ENCODE results near the gene BATF.
A peak's percentile ranks its signal among the peaks of the same experiment; 100 is the strongest.

The BATF gene

GRCh38 chr14:75531660-75532317 lies 9.5 kb downstream of the BATF start:
- no peak for DNase-seq (ENCODE audit: low read depth in 2 of 2, low spot score in 1 of 2)

- DNase-seq (ENCODE audit: low read depth in 2 of 2, low spot score in 1 of 2): no peak
These were observed 11.7 kb downstream of the BATF start for GRCh38 chr14:75533791-75534555.

- no peak for DNase-seq (ENCODE audit: low read depth in 2 of 2, low spot score in 1 of 2)
These were observed 13.1 kb downstream of the BATF start for GRCh38 chr14:75535164-75535898.

GRCh38 chr14:75537071-75537470 lies 14.8 kb downstream of the BATF start:
- DNase-seq (ENCODE audit: low read depth in 2 of 2, low spot score in 1 of 2): no peak

GRCh38 chr14:75539162-75539560 lies 16.9 kb downstream of the BATF start:
- no peak for DNase-seq (ENCODE audit: low read depth in 2 of 2, low spot score in 1 of 2)

GRCh38 chr14:75539561-75540478 lies 17.6 kb downstream of the BATF start:
- no peak for DNase-seq (ENCODE audit: low read depth in 2 of 2, low spot score in 1 of 2)

GRCh38 chr14:75540479-75540851 lies 18.2 kb downstream of the BATF start:
- DNase-seq (ENCODE audit: low read depth in 2 of 2, low spot score in 1 of 2): no peak

- peak in 1 of 2 donors; percentile 56 for DNase-seq (ENCODE audit: low read depth in 2 of 2, low spot score in 1 of 2)
These were observed 20.4 kb downstream of the BATF start for GRCh38 chr14:75542588-75543091.

- no peak for DNase-seq (ENCODE audit: low read depth in 2 of 2, low spot score in 1 of 2)
These were observed 21.0 kb downstream of the BATF start for GRCh38 chr14:75543253-75543652.

GRCh38 chr14:75543786-75544185 lies 21.5 kb downstream of the BATF start:
- no peak for DNase-seq (ENCODE audit: low read depth in 2 of 2, low spot score in 1 of 2)

- no peak for DNase-seq (ENCODE audit: low read depth in 2 of 2, low spot score in 1 of 2)
These were observed 23.6 kb downstream of the BATF start for GRCh38 chr14:75545907-75546306.

- DNase-seq (ENCODE audit: low read depth in 2 of 2, low spot score in 1 of 2): no peak
These were observed 25.4 kb downstream of the BATF start for GRCh38 chr14:75547552-75548250.

- no peak for DNase-seq (ENCODE audit: low read depth in 2 of 2, low spot score in 1 of 2)
These were observed 26.3 kb downstream of the BATF start for GRCh38 chr14:75548544-75548943.

GRCh38 chr14:75549169-75549568 lies 26.9 kb downstream of the BATF start:
- DNase-seq (ENCODE audit: low read depth in 2 of 2, low spot score in 1 of 2): no peak

- DNase-seq (ENCODE audit: low read depth in 2 of 2, low spot score in 1 of 2): no peak
These were observed 28.8 kb downstream of the BATF start for GRCh38 chr14:75551021-75551420.

- no peak for DNase-seq (ENCODE audit: low read depth in 2 of 2, low spot score in 1 of 2)
These were observed 30.9 kb downstream of the BATF start for GRCh38 chr14:75553157-75553556.

- no peak for DNase-seq (ENCODE audit: low read depth in 2 of 2, low spot score in 1 of 2)
These were observed 31.6 kb downstream of the BATF start for GRCh38 chr14:75553761-75554364.

- DNase-seq (ENCODE audit: low read depth in 2 of 2, low spot score in 1 of 2): no peak
These were observed 32.2 kb downstream of the BATF start for GRCh38 chr14:75554482-75554881.

- DNase-seq (ENCODE audit: low read depth in 2 of 2, low spot score in 1 of 2): no peak
These were observed 36.2 kb downstream of the BATF start for GRCh38 chr14:75558440-75558839.

- no peak for DNase-seq (ENCODE audit: low read depth in 2 of 2, low spot score in 1 of 2)
These were observed 36.8 kb downstream of the BATF start for GRCh38 chr14:75559045-75559444.

All from stimulated activated CD8-positive, alpha-beta memory T cell treated with anti-CD3 and anti-CD28 coated beads, Interleukin-4, amount 100 ng/mL, for 1 hour (primary cell).